Breast epithelium (tissue), 4 donors: ENCODE measurements around the gene MAP3K5. TPM values are rescaled to one million over a fixed set of nuclear protein-coding genes. Genes with fewer than 3 reads are reported as not detected.

Experiments used
- DNase-seq, 2 donors: peaks; one replicate each; pipeline ENCODE4 v3.0.0-alpha.2; 2019; ENCODE audit warnings: low spot score in 2 of 2
- H3K27ac ChIP-seq, 2 donors: fragments of 200-600 bp; sonication (generic) in 1 of 2; one replicate each; pipeline ENCODE4 v1.5.1; 2016 to 2019; ENCODE audit warnings: mild to moderate bottlenecking in 1 of 2
- H3K27me3 ChIP-seq, 2 donors: fragments of 200-600 bp; sonication (generic) in 1 of 2; one replicate each; pipeline versions ENCODE4 v1.5.1 to v1.6.0; 2017 to 2019; ENCODE audit warnings: control low read depth in 1 of 2, mild to moderate bottlenecking in 1 of 2
- H3K36me3 ChIP-seq: fragments of 200-600 bp; one replicate; pipeline ENCODE4 v1.5.1; 2019
- H3K4me1 ChIP-seq, 2 donors: fragments of 200-600 bp; sonication (generic); one replicate each; pipeline ENCODE4 v1.5.1; 2016 to 2019; ENCODE audit warnings: control low read depth in 1 of 2
- H3K4me3 ChIP-seq, 3 donors: fragments of 200-600 bp; sonication (generic); 1 replicate in 2 of 3; 2 replicates in 1 of 3; pipeline ENCODE4 v1.5.1; 2016 to 2019; ENCODE audit warnings: mild to moderate bottlenecking in 3 of 3, moderate library complexity in 2 of 3
- H3K9me3 ChIP-seq, 2 donors: fragments of 200-600 bp; sonication (generic) in 1 of 2; one replicate each; pipeline ENCODE4 v1.5.1; 2016 to 2019; ENCODE audit warnings: control low read depth in 1 of 2
- POLR2A ChIP-seq: fragments of 450-650 bp; IDR thresholded peaks from one replicate; pipeline ENCODE4 v1.6.1; 2016; ENCODE audit warnings: antibody characterized with exemption, mild to moderate bottlenecking, moderate library complexity
- POLR2AphosphoS5 ChIP-seq, 3 donors: sonication (generic); formaldehyde crosslinking; IDR thresholded peaks; one replicate each; pipeline ENCODE4 v1.6.1; 2017; ENCODE audit warnings: antibody characterized with exemption in 3 of 3
- intact Hi-C: fragments of 100-400 bp; cut with DNase I; formaldehyde crosslinking; loops from one replicate; pipeline ENCODE4 v1.15.1; 2023; ENCODE audit warnings: low total_unique reads
- total RNA-seq, 3 donors: library from RNA; depleted of rRNA; stranded (reverse); fragments of >200 nt; gene quantifications; one replicate each; pipeline ENCODE4 v1.1.0, GENCODE V29; 2016
- TF ChIP-seq, protein P1 (sequence below), 3 donors: fragments of 450-650 bp; IDR thresholded peaks; one replicate each; pipeline ENCODE4 v1.5.1; 2016 to 2017; ENCODE audit warnings: antibody characterized with exemption in 3 of 3, mild to moderate bottlenecking in 3 of 3, moderate library complexity in 3 of 3

Gene MAP3K5
- total RNA-seq, 3 donors from 2014 or later: 18.6 to 40.0 (median 33.2) TPM

GRCh38 chr6:136528477-136528876 lies 263.8 kb downstream of the MAP3K5 start:
- DNase-seq: no peak
- Histone ChIP-seq H3K4me3 (no peak overlapping the region), H3K9me3 (no peaks in the 10 kb centered on the region), H3K36me3 (no peaks in the 10 kb centered on the region), H3K4me1 (peaks cover 0 to 5% of the 10 kb centered on the region in 2 donors), H3K27me3 (no peaks in the 10 kb centered on the region), H3K27ac (no peak overlapping the region)
- intact Hi-C loops: no loop called here
- TF ChIP-seq POLR2A: no peak
- no peak for TF ChIP-seq POLR2AphosphoS5 (IDR thresholded peaks at IDR 0.05)

DNA sequence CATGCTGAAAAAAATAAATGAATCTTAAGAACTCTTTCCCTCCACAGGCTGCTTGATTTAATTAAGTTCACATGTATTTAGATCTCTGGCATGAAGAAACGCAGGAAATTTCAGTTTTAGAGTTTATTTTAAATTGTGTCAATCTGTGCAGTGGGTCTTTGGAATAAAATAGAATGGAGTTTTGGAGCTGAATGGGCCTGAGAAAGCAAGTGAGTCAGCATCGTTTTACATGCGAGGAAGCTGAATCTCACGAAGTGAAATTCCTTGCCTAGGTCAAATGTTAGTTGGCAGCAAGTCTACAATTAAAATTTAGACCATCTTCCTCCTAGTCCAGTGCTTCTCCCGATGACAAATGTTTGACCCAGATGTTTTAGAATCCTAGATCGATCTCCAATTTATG lies 264.4 kb downstream of the MAP3K5 start:
- H3K27ac ChIP-seq: no peak overlapping the region
- no peak overlapping the region for H3K4me3 ChIP-seq
- DNase-seq: no peak
- no peak for TF ChIP-seq POLR2AphosphoS5 (IDR thresholded peaks at IDR 0.05)
- TF ChIP-seq, protein P1, sequence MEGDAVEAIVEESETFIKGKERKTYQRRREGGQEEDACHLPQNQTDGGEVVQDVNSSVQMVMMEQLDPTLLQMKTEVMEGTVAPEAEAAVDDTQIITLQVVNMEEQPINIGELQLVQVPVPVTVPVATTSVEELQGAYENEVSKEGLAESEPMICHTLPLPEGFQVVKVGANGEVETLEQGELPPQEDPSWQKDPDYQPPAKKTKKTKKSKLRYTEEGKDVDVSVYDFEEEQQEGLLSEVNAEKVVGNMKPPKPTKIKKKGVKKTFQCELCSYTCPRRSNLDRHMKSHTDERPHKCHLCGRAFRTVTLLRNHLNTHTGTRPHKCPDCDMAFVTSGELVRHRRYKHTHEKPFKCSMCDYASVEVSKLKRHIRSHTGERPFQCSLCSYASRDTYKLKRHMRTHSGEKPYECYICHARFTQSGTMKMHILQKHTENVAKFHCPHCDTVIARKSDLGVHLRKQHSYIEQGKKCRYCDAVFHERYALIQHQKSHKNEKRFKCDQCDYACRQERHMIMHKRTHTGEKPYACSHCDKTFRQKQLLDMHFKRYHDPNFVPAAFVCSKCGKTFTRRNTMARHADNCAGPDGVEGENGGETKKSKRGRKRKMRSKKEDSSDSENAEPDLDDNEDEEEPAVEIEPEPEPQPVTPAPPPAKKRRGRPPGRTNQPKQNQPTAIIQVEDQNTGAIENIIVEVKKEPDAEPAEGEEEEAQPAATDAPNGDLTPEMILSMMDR (IDR thresholded peaks at IDR 0.05): no peak
- no peak for TF ChIP-seq POLR2A
- intact Hi-C loops: no loop called here
- H3K27me3 ChIP-seq: no peaks in the 10 kb centered on the region
- H3K36me3 ChIP-seq: no peaks in the 10 kb centered on the region
- peaks cover 0 to 5% of the 10 kb centered on the region in 2 donors for H3K4me1 ChIP-seq
- no peaks in the 10 kb centered on the region for H3K9me3 ChIP-seq

- no peaks in the 10 kb centered on the region for H3K9me3 ChIP-seq
- H3K4me3 ChIP-seq: no peak overlapping the region
- no peaks in the 10 kb centered on the region for H3K36me3 ChIP-seq
- no peak overlapping the region for H3K27ac ChIP-seq
- TF ChIP-seq POLR2AphosphoS5 (IDR thresholded peaks at IDR 0.05) (no peak), POLR2A (no peak)
- TF ChIP-seq, protein P1 (IDR thresholded peaks at IDR 0.05): no peak
- no peaks in the 10 kb centered on the region for H3K27me3 ChIP-seq
- intact Hi-C loops: no loop called here
- no peak for DNase-seq
- peaks cover 0 to 5% of the 10 kb centered on the region in 2 donors for H3K4me1 ChIP-seq
Observed at GRCh38 chr6:136526937-136527336, 265.3 kb downstream of the MAP3K5 start.

DNA sequence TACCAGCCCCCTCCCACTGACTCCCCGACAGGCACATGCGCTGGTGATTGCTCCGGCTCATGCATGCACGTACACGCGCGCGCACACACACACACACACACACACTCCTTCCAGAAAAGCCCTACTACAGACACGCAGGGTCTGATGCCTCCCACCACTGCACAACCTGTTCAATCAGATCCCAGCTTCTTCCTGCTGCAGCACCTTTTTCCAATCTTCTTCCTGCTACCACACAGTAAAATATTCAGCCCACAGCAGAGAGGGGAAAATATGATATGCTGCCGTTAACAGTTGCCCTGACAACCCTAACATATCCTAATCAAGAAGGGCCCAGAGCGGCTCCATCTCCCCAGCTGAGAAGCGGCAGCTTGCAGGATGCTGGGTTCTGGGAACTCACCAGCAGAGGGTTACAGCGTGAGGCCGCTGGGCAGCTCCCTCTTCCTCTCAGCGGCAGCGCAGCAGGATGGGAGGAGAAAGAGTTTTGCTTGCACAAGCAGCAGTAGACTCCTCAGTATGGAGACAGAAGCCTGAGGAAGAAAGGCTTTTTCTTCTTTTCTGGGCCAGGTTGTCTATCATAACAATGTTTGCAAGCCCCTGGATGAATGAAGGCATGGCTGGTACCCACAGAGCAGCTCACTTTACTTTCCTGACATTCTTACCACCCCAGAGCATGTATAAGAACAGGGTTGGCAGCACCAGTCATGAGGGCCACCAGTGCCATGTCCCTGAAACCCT lies 265.9 kb downstream of the MAP3K5 start:
- H3K4me1 ChIP-seq: peaks cover 0 to 5% of the 10 kb centered on the region in 2 donors
- intact Hi-C loops: no loop called here
- H3K4me3 ChIP-seq: peak overlapping the region in 1 of 3 donors; percentile 35
- no peak overlapping the region for H3K27ac ChIP-seq
- no peaks in the 10 kb centered on the region for H3K36me3 ChIP-seq
- peak in 1 of 2 donors; percentile 31 for DNase-seq
- H3K9me3 ChIP-seq: no peaks in the 10 kb centered on the region
- H3K27me3 ChIP-seq: no peaks in the 10 kb centered on the region
- TF ChIP-seq POLR2A: no peak
- TF ChIP-seq POLR2AphosphoS5 (IDR thresholded peaks at IDR 0.05): no peak
- TF ChIP-seq, protein P1 (IDR thresholded peaks at IDR 0.05): no peak

DNA sequence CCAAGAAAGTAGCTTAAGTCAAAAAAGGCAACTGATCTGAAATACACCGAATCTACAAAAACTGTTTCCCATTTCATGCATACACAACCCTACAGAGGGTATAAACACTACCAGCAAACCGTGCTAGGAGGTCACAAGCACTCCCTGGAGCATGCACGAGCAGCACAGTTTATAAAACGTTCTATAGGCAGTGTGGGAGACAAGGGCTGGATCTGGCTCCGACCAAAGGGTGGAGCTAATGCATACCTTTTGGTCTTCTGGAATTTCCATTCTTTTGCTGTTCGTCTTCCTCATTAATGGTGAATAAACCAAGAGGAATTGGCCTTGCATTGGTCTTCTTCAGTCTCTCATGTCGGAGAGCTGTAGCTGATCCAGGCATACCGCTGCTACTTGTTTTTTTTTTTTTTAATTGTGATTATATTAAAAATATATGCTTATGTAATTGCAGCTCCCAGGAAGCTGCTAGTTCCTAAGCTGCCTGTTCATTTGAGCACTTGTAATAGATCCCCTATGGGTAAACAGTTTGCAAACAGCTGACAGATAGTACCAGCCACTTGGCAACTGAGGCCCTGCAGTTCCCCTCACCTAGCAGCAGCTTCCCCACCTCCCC lies 266.6 kb downstream of the MAP3K5 start:
- Histone ChIP-seq H3K4me3 (no peak overlapping the region), H3K9me3 (no peaks in the 10 kb centered on the region), H3K27me3 (no peaks in the 10 kb centered on the region), H3K4me1 (peaks cover 0 to 5% of the 10 kb centered on the region in 2 donors), H3K27ac (no peak overlapping the region), H3K36me3 (no peaks in the 10 kb centered on the region)
- no peak for DNase-seq
- intact Hi-C loops: no loop called here
- TF ChIP-seq POLR2AphosphoS5 (IDR thresholded peaks at IDR 0.05): no peak
- TF ChIP-seq, protein P1 (IDR thresholded peaks at IDR 0.05): no peak
- no peak for TF ChIP-seq POLR2A
